Thyroid gland (tissue), 4 donors: ENCODE data around the gene TAOK3.

ENCODE experiments used
- POLR2A ChIP-seq, 2 donors: fragments of 450-650 bp; IDR thresholded peaks; one replicate each; pipeline ENCODE4 v1.6.1; 2017; ENCODE audit warnings: antibody characterized with exemption in 2 of 2, mild to moderate bottlenecking in 2 of 2, moderate library complexity in 1 of 2
- TF ChIP-seq, protein P1 (sequence below), 6 experiments: fragments of 200-600 bp in 3 of 6; fragments of 450-650 bp in 3 of 6; sonication (generic) in 3 of 6; IDR thresholded peaks; one replicate each; pipeline ENCODE4 v1.5.1; 2016 to 2019; ENCODE audit warnings: antibody characterized with exemption in 6 of 6, mild to moderate bottlenecking in 2 of 6, inconsistent platforms in 1 of 6, moderate library complexity in 1 of 6

DNA sequence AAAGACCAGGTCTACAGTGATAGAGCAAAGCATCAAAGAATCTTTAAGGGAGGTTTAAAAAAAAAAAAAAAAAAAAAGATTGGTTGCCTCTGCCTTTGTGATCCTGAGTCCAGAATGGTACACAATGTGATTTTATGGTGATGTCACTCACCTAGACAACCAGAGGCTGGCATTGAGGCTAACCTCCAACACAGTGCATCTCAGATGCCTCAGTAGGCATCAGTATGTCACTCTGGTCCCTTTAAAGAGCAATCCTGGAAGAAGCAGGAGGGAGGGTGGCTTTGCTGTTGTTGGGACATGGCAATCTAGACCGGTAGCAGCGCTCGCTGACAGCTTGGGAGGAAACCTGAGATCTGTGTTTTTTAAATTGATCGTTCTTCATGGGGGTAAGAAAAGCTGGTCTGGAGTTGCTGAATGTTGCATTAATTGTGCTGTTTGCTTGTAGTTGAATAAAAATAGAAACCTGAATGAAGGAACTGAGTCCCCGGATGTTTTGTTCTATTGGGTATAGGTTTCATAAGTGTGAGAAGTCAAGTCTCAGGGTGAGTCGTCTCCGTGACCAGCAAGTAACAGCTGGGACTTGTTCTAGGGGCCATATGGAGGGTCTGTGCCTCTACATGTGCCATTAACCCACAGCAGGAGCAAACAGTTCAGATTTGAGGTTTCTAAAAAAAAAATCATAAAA, 227.5 kb downstream of the TAOK3 start:
- TF ChIP-seq, protein P1, sequence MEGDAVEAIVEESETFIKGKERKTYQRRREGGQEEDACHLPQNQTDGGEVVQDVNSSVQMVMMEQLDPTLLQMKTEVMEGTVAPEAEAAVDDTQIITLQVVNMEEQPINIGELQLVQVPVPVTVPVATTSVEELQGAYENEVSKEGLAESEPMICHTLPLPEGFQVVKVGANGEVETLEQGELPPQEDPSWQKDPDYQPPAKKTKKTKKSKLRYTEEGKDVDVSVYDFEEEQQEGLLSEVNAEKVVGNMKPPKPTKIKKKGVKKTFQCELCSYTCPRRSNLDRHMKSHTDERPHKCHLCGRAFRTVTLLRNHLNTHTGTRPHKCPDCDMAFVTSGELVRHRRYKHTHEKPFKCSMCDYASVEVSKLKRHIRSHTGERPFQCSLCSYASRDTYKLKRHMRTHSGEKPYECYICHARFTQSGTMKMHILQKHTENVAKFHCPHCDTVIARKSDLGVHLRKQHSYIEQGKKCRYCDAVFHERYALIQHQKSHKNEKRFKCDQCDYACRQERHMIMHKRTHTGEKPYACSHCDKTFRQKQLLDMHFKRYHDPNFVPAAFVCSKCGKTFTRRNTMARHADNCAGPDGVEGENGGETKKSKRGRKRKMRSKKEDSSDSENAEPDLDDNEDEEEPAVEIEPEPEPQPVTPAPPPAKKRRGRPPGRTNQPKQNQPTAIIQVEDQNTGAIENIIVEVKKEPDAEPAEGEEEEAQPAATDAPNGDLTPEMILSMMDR (IDR thresholded peaks at IDR 0.05) = no peak
- no peak for TF ChIP-seq POLR2A (IDR thresholded peaks at IDR 0.05)
